Suprapubic skin (tissue), 4 donors: Measurements from ENCODE around the gene CNTN3.

Experiments used
- CTCF ChIP-seq, 2 donors: fragments of 200-600 bp in 1 of 2; fragments of 450-650 bp in 1 of 2; sonication (generic) in 1 of 2; IDR thresholded peaks; one replicate each; pipeline ENCODE4 v1.5.1; 2016 to 2019; ENCODE audit warnings: antibody characterized with exemption in 2 of 2, mild to moderate bottlenecking in 1 of 2, moderate library complexity in 1 of 2
- EP300 ChIP-seq: sonication (generic); formaldehyde crosslinking; IDR thresholded peaks from one replicate; pipeline ENCODE4 v1.6.1; 2017; ENCODE audit warnings: antibody characterized with exemption
- POLR2AphosphoS5 ChIP-seq, 3 donors: sonication (generic); formaldehyde crosslinking; IDR thresholded peaks; one replicate each; pipeline ENCODE4 v1.6.1; 2017; ENCODE audit warnings: antibody characterized with exemption in 3 of 3

GRCh38 chr3:74663178-74663577, 48.7 kb upstream of the CNTN3 start:
- no peak for TF ChIP-seq POLR2AphosphoS5 (IDR thresholded peaks at IDR 0.05)
- no peak for TF ChIP-seq CTCF (IDR thresholded peaks at IDR 0.05)
- no peak for TF ChIP-seq EP300
